Hematopoietic multipotent progenitor cell treated with erythropoietin and hydrocortisone succinate and interleukin-3 and kit ligand, for 15 days (in vitro differentiated cells): ENCODE data around the gene RBM6.

ENCODE experiments used
- DNase-seq: peaks from one replicate; pipeline ENCODE4 v3.0.0-alpha.2; 2015; ENCODE audit warnings: low spot score

The RBM6 gene

GRCh38 chr3:50089609-50089945 is 149.6 kb downstream of the RBM6 start:
- no peak for DNase-seq

- DNase-seq: no peak
Observed at GRCh38 chr3:50090984-50091383, 151.0 kb downstream of the RBM6 start.

GRCh38 chr3:50095352-50095998 is 155.5 kb downstream of the RBM6 start:
- DNase-seq: no peak

GRCh38 chr3:50100386-50100785 is 160.4 kb downstream of the RBM6 start:
- DNase-seq: peak; percentile 36

- no peak for DNase-seq
Observed at GRCh38 chr3:50100956-50101845, 161.3 kb downstream of the RBM6 start.

GRCh38 chr3:50102558-50102957 is 162.6 kb downstream of the RBM6 start:
- DNase-seq: no peak

- DNase-seq: no peak
Observed at GRCh38 chr3:50111757-50112156, 171.8 kb downstream of the RBM6 start.

GRCh38 chr3:50112462-50112861 is 172.5 kb downstream of the RBM6 start:
- no peak for DNase-seq

- no peak for DNase-seq
Observed at GRCh38 chr3:50117120-50117519, 177.2 kb downstream of the RBM6 start.

GRCh38 chr3:50118237-50118636 is 178.3 kb downstream of the RBM6 start:
- no peak for DNase-seq

- DNase-seq: no peak
Observed at GRCh38 chr3:50119786-50120185, 179.8 kb downstream of the RBM6 start.

GRCh38 chr3:50120364-50121071 is 180.6 kb downstream of the RBM6 start:
- no peak for DNase-seq

- DNase-seq: peak; percentile 77
Observed at GRCh38 chr3:50121072-50122032, 181.4 kb downstream of the RBM6 start.

GRCh38 chr3:50122071-50122470 is 182.1 kb downstream of the RBM6 start:
- DNase-seq: no peak

- DNase-seq: no peak
Observed at GRCh38 chr3:50122661-50123391, 182.9 kb downstream of the RBM6 start.

GRCh38 chr3:50123394-50124051 is 183.6 kb downstream of the RBM6 start:
- no peak for DNase-seq

GRCh38 chr3:50124052-50124799 is 184.3 kb downstream of the RBM6 start:
- no peak for DNase-seq

- no peak for DNase-seq
Observed at GRCh38 chr3:50124800-50125178, 184.8 kb downstream of the RBM6 start.

- DNase-seq: no peak
Observed at GRCh38 chr3:50125541-50126286, 185.8 kb downstream of the RBM6 start.
